Superior temporal gyrus (tissue), 1 donor: ENCODE measurements around the gene PNKD.

Source experiments
- DNase-seq: peaks from one replicate; pipeline ENCODE4 v3.0.0-alpha.2; 2016; ENCODE audit errors: extremely low spot score

Gene PNKD

DNA sequence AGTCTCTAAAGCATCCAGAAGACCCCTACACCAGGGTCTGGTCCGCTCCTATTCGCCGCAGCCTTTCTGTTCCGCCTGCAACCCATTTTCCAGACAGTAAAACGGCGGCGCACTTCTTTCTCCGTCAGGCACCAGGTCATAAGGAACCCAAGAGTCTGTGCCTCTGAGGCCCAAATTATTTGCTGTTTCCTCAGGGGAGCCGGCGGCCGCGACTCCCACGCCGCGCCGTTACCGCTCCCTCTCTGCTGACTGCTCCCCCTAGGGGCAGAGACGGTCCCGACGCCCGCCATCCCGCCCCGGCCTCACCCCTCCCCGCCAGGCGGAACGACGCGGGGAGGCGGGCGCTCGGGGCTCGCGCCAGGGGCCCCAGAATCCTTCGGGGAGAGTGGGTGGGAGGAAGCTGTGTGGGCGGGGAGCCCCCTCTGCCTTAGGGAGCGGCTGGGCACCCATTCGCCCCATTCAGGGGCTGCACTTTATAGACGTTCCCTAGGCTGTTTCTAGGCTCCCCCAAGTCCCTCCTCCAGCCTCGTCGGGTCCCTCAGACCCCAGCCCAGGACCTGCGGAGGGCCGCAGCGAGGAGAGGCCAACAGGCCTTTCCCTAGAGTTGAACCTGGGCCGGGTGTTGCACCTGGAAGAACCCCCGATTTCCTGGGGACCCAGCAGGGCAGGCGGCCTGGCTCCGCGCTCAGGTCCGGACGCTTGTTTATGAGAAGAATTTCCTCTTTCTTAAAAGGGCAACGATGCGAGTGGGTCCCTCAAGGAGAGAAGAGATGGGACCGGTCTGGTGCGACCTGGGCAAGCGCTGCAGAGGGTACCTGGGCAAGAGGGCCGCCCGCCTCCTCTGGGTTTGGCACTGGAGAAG is 125.7 kb downstream of the PNKD start:
- peak; percentile 97 for DNase-seq
